H1 (cell line): Measurements from ENCODE around the gene CAPN8. TPM values are rescaled to one million over a fixed set of nuclear protein-coding genes. Genes with fewer than 3 reads are reported as not detected.

ENCODE experiments used
- CHD7 ChIP-seq: fragments of 300-600 bp; sonication (generic); IDR thresholded peaks from 2 replicates; pipeline ENCODE4 v1.7.1; 2012; ENCODE audit warnings: low read length, moderate library complexity, mild to moderate bottlenecking, inconsistent platforms; ENCODE audit not compliant: insufficient replicate concordance
- CTCF ChIP-seq, 3 experiments: IDR thresholded peaks; 1 replicate in 2 of 3; 2 replicates in 1 of 3; pipeline versions ENCODE4 v1.5.1 to v1.6.1; 2011; ENCODE audit warnings: low read length in 3 of 3, mild to moderate bottlenecking in 3 of 3, inconsistent platforms in 2 of 3, low read depth in 1 of 3, moderate library complexity in 1 of 3; ENCODE audit not compliant: insufficient read depth in 1 of 3; ENCODE audit errors: control extremely low read depth in 1 of 3
- GABPA ChIP-seq: IDR thresholded peaks from 2 replicates; pipeline ENCODE4 v1.6.1; 2011; ENCODE audit warnings: mild to moderate bottlenecking, low read length, moderate library complexity, borderline replicate concordance; ENCODE audit not compliant: insufficient read depth
- RBBP5 ChIP-seq: IDR thresholded peaks from 2 replicates; pipeline ENCODE4 v1.7.1; 2012; ENCODE audit warnings: low read depth, mild to moderate bottlenecking, inconsistent platforms, low read length, moderate library complexity, borderline replicate concordance
- SIRT6 ChIP-seq: IDR thresholded peaks from one replicate; pipeline ENCODE4 v1.7.1; 2012; ENCODE audit warnings: low read length, inconsistent platforms
- TBP ChIP-seq: IDR thresholded peaks from 2 replicates; pipeline ENCODE4 v1.6.1; 2011; ENCODE audit warnings: low read depth, low read length, improper control_type of control experiment
- polyA plus RNA-seq, 7 experiments: library from polyadenylated mRNA; depleted of rRNA in 3 of 7; stranded (reverse) in 5 of 7; unstranded in 2 of 7; fragments of >200 nt in 5 of 7; fragments of 200-250 nt in 2 of 7; gene quantifications; 1 replicate in 5 of 7; 2 replicates in 1 of 7; 4 replicates in 1 of 7; pipeline versions ENCODE4 v1.2.1 to v1.2.3, GENCODE V29; 2011 to 2013; ENCODE audit warnings: missing spikeins in 2 of 7, mixed read lengths in 2 of 7
- total RNA-seq: library from RNA; stranded (reverse); fragmentation: NEBNext Ultra II Directional; extraction: Animal tissue kit (Norgen Biotek cat#: 25700); gene quantifications from 2 replicates; pipeline ENCODE4 v1.2.1, GENCODE V29; 2021

The CAPN8 gene
- total and polyA plus RNA-seq, 2 of the 8 experiments (the other 6 are each of a cell fraction or from before 2014, with no cell fraction given) = 0.20 to 0.26 TPM

GRCh38 chr1:223631956-223632355 is 33.5 kb downstream of the CAPN8 start (continued):
- TF ChIP-seq CHD7 = no peak
- TF ChIP-seq RBBP5 = no peak
- TF ChIP-seq GABPA = no peak
- TF ChIP-seq SIRT6 = no peak
- TF ChIP-seq TBP = no peak
- no peak for TF ChIP-seq CTCF (IDR thresholded peaks at IDR 0.05; ENCODE audit: control extremely low read depth in 1 of 3, insufficient read depth in 1 of 3, low read depth in 1 of 3, low read length in 3 of 3)
